DND-41 (cell line): ENCODE results near the gene KIAA1671.

Experiments
- ATAC-seq: fragments of 200-7000 bp; cut with Tn5 transposase; 3 replicates; pipeline ENCODE4 v1.9.1; 2021; ENCODE audit warnings: low read depth; ENCODE audit not compliant: insufficient read depth
- DNase-seq: peaks from one replicate; pipeline ENCODE4 v3.0.0-alpha.2; 2020
- H2AFZ ChIP-seq: 2 replicates; pipeline ENCODE4 v1.6.0; 2012; ENCODE audit warnings: low read depth, low read length
- H3K27ac ChIP-seq: 2 replicates; pipeline ENCODE4 v1.5.1; 2012; ENCODE audit warnings: low read length, inconsistent platforms
- H3K27me3 ChIP-seq: fragments of 200-600 bp; sonication (generic); 2 replicates; pipeline ENCODE4 v1.6.0; 2012; ENCODE audit warnings: low read length, mild to moderate bottlenecking, inconsistent platforms; ENCODE audit not compliant: insufficient read depth, poor library complexity
- H3K36me3 ChIP-seq: 2 replicates; pipeline ENCODE4 v1.5.1; 2012; ENCODE audit warnings: low read length, inconsistent platforms; ENCODE audit not compliant: insufficient read depth
- H3K4me1 ChIP-seq: 2 replicates; pipeline ENCODE4 v1.5.1; 2012; ENCODE audit warnings: mild to moderate bottlenecking, low read length; ENCODE audit not compliant: insufficient read depth
- H3K4me2 ChIP-seq: 2 replicates; pipeline ENCODE4 v1.6.0; 2012; ENCODE audit warnings: mild to moderate bottlenecking, moderate library complexity, low read length, inconsistent platforms; ENCODE audit not compliant: insufficient read depth
- H3K4me3 ChIP-seq, 2 experiments: fragments of 200-600 bp in 1 of 2; shearing (Covaris generic) in 1 of 2; 2 replicates each; pipeline ENCODE4 v1.5.1; 2012 to 2016; ENCODE audit warnings: inconsistent platforms in 2 of 2, low read length in 2 of 2, mild to moderate bottlenecking in 2 of 2, low read depth in 1 of 2, moderate library complexity in 1 of 2
- H3K79me2 ChIP-seq: 2 replicates; pipeline ENCODE4 v1.6.0; 2012; ENCODE audit warnings: low read length, inconsistent platforms; ENCODE audit not compliant: insufficient read depth
- H3K9ac ChIP-seq: 2 replicates; pipeline ENCODE4 v1.6.0; 2012; ENCODE audit warnings: low read depth, mild to moderate bottlenecking, inconsistent platforms, low read length, moderate library complexity
- H3K9me3 ChIP-seq: 2 replicates; pipeline ENCODE4 v1.5.1; 2012; ENCODE audit warnings: low read length, moderate library complexity, mild to moderate bottlenecking, inconsistent platforms; ENCODE audit not compliant: insufficient read depth, severe bottlenecking
- H4K20me1 ChIP-seq: 2 replicates; pipeline ENCODE4 v1.6.0; 2012; ENCODE audit warnings: low read length; ENCODE audit not compliant: insufficient read depth
- EZH2 ChIP-seq: IDR thresholded peaks from 3 replicates; pipeline ENCODE4 v1.6.1; 2012; ENCODE audit warnings: borderline replicate concordance, low read depth, mild to moderate bottlenecking, moderate library complexity, low read length, inconsistent platforms; ENCODE audit not compliant: severe bottlenecking
- TF ChIP-seq, protein P1 (sequence below): IDR thresholded peaks from 2 replicates; pipeline ENCODE4 v1.5.1; 2012; ENCODE audit warnings: borderline replicate concordance, low read length, moderate library complexity, mild to moderate bottlenecking; ENCODE audit not compliant: poor library complexity, severe bottlenecking; ENCODE audit errors: extremely low read depth

Gene KIAA1671

DNA sequence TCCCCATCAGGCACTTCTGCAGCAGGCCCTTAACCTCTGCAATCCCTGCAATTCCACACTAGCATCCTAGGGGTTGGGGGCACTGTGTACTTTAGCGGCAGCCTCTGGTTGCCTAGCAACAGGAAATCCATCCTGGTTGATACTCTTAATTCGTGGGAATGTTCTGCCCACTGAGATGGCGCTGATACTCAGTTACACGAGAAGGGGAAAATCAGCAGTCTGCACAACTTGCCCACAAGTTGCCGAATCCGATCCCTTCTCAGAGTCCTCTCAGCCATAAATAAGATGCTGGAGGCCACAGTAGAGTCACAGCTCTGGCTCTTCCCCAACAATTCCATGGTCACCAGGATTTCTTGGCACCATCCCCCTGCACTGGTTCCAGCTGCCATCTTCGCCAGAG is 189.6 kb downstream of the KIAA1671 start:
- Histone ChIP-seq H3K4me3 (no peak overlapping the region), H3K36me3 (no peaks in the 10 kb centered on the region), H3K27ac (no peak overlapping the region), H3K4me2 (no peak overlapping the region), H3K27me3 (peaks cover 6% of the 10 kb centered on the region), H2AFZ (no peak overlapping the region), H3K4me1 (no peaks in the 10 kb centered on the region), H3K9me3 (no peaks in the 10 kb centered on the region), H4K20me1 (no peaks in the 10 kb centered on the region), H3K79me2 (no peaks in the 10 kb centered on the region), H3K9ac (no peak overlapping the region)
- TF ChIP-seq, protein P1, sequence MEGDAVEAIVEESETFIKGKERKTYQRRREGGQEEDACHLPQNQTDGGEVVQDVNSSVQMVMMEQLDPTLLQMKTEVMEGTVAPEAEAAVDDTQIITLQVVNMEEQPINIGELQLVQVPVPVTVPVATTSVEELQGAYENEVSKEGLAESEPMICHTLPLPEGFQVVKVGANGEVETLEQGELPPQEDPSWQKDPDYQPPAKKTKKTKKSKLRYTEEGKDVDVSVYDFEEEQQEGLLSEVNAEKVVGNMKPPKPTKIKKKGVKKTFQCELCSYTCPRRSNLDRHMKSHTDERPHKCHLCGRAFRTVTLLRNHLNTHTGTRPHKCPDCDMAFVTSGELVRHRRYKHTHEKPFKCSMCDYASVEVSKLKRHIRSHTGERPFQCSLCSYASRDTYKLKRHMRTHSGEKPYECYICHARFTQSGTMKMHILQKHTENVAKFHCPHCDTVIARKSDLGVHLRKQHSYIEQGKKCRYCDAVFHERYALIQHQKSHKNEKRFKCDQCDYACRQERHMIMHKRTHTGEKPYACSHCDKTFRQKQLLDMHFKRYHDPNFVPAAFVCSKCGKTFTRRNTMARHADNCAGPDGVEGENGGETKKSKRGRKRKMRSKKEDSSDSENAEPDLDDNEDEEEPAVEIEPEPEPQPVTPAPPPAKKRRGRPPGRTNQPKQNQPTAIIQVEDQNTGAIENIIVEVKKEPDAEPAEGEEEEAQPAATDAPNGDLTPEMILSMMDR = no peak
- no peak for TF ChIP-seq EZH2
- no peak for DNase-seq
- no peak for ATAC-seq

DNA sequence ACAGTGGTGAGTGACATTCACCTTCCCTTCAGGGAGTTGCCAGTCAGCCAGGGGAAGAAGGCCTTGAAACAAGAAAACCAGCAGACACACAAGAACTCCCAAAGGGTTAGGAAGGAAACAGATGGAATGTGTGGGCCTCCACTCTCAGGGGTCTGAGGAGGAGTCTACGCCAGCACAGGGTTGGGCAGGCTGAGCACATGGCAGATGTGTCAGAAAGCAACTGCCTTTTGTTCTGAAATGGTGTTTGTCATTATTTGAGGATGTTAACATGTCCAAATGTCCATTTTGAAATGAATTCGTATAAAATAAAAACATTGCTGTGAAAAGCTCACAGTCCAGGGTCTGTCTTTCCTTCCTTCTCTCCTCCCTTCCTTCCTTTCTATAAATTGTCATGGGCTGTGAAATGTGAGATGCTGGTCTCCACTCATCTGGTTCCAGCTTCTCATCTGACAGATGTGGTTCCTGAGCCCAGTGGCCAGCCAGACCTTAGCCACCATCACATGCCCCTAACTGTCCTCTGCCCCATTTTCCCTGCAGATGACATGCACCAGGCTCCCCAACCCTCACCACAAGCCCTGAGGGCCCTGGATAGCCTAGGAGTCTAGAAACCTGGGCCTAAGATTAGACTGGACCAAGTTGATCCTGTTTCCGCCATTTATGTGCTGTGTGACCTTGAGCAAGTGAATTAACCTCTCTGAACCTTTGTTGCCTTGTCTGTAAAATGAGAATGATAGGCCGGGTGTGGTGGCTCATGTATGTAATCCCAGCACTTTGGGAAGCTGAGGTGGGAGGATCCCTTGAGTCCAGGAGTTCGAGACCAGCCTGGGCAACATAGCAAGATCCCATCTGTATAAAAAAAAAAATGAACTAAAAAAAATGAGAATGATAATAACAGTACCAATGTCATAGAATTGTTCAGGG is 190.9 kb downstream of the KIAA1671 start:
- H3K36me3 ChIP-seq = no peaks in the 10 kb centered on the region
- H3K27me3 ChIP-seq = peaks cover 2% of the 10 kb centered on the region
- H3K9me3 ChIP-seq = no peaks in the 10 kb centered on the region
- no peak overlapping the region for H3K9ac ChIP-seq
- H3K4me1 ChIP-seq = no peaks in the 10 kb centered on the region
- no peak overlapping the region for H3K4me3 ChIP-seq
- ATAC-seq (no peak), DNase-seq (no peak)
- TF ChIP-seq EZH2 = no peak
- TF ChIP-seq, protein P1 = no peak
- H4K20me1 ChIP-seq = no peaks in the 10 kb centered on the region
- H3K27ac ChIP-seq = no peak overlapping the region
- H2AFZ ChIP-seq = no peak overlapping the region
- no peaks in the 10 kb centered on the region for H3K79me2 ChIP-seq
- H3K4me2 ChIP-seq = no peak overlapping the region

DNA sequence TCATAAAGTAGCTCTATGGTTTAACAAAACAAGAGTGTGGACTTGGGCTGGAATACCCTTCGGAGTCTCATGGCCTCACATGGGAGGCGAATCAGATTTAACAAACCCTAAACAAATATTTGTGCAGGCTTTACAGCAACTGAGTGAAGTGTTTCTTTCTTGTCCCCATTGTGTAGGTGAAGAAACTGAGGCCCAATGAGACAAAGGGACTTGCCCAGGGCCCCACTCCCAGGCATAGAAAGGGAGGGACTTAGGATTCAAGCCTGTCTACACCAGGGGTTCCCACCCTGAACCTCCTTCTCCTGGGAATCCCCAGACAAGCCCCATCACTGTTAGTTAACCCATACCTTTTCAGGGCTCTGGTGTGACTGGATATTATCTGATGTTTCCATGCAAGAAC is 192.0 kb downstream of the KIAA1671 start:
- H3K27ac ChIP-seq = no peak overlapping the region
- H3K9ac ChIP-seq = no peak overlapping the region
- no peak overlapping the region for H3K4me3 ChIP-seq
- no peak overlapping the region for H3K4me2 ChIP-seq
- no peaks in the 10 kb centered on the region for H3K79me2 ChIP-seq
- DNase-seq = no peak
- TF ChIP-seq, protein P1 = no peak
- TF ChIP-seq EZH2 = no peak
- H3K36me3 ChIP-seq = no peaks in the 10 kb centered on the region
- H4K20me1 ChIP-seq = no peaks in the 10 kb centered on the region
- ATAC-seq = no peak
- H3K27me3 ChIP-seq = no peaks in the 10 kb centered on the region
- H3K9me3 ChIP-seq = no peaks in the 10 kb centered on the region
- no peaks in the 10 kb centered on the region for H3K4me1 ChIP-seq
- no peak overlapping the region for H2AFZ ChIP-seq
